ENCODE data around the gene GRID2IP.
A peak's percentile ranks its signal among the peaks of the same experiment; 100 is the strongest.

The GRID2IP gene

DNA sequence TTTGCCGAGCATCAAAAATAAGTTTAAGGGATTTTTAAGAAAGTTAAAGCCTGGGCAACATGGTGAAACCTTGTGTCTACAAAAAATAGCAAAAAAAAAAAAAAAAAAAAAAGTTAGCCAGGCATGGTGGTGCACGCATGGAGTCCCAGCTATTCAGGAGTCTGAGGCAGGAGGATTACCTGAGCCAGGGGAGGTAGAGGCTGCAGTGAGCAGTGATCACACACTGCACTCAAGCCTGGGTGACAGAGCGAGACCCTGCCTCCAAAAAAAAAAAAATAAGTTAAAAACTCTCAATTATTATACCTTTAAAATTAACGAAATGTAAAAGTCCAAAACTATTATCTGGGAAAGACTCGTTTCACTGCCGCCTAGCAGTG, 68.5 kb downstream of the GRID2IP start:
- TF ChIP-seq MYC (IDR thresholded peaks at IDR 0.05; ENCODE audit: low read depth, low read length) = no peak
- no peak for TF ChIP-seq POLR2A (IDR thresholded peaks at IDR 0.05; ENCODE audit: extremely low read depth, insufficient read length)
- no peak for TF ChIP-seq MAX (IDR thresholded peaks at IDR 0.05; ENCODE audit: low read depth, low read length)
- no peak for TF ChIP-seq CTCF (IDR thresholded peaks at IDR 0.05; ENCODE audit: low read depth, low read length)
- peak overlapping the region; percentile 92 for H3K4me3 ChIP-seq (ENCODE audit: low read depth, low read length)
- DNase-seq (ENCODE audit: low read depth) = no peak

DNA sequence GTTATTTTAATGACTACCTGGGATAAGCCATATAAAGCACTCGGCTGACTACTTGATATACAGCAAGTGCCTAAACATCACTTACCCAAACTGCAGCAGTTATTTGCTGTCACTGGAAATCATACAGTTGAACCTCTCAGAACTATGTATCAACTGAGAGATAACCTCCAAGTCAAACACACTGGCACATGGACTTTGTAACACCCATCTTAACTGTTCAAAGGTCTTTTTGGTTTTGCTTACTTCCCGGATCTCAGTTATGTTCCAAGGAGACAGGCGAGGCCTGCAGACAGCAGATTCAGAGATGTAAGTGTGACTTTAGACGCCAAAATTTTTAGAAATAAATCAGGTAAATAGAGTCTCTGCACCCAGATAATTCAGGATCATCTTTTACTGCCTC, 69.0 kb downstream of the GRID2IP start:
- no peak for DNase-seq (ENCODE audit: low read depth)
- TF ChIP-seq CTCF (IDR thresholded peaks at IDR 0.05; ENCODE audit: low read depth, low read length) (no peak), MYC (IDR thresholded peaks at IDR 0.05; ENCODE audit: low read depth, low read length) (no peak), MAX (IDR thresholded peaks at IDR 0.05; ENCODE audit: low read depth, low read length) (no peak), POLR2A (IDR thresholded peaks at IDR 0.05; ENCODE audit: extremely low read depth, insufficient read length) (no peak)
- peak overlapping the region; percentile 92 for H3K4me3 ChIP-seq (ENCODE audit: low read depth, low read length)

GRCh38 chr7:6481445-6481844, 69.8 kb downstream of the GRID2IP start:
- H3K4me3 ChIP-seq (ENCODE audit: low read depth, low read length) = no peak overlapping the region
- TF ChIP-seq MAX (IDR thresholded peaks at IDR 0.05; ENCODE audit: low read depth, low read length) (no peak), MYC (IDR thresholded peaks at IDR 0.05; ENCODE audit: low read depth, low read length) (no peak), POLR2A (IDR thresholded peaks at IDR 0.05; ENCODE audit: extremely low read depth, insufficient read length) (no peak)
- no peak for DNase-seq (ENCODE audit: low read depth)

GRCh38 chr7:6480323-6480660, 71.0 kb downstream of the GRID2IP start:
- no peak for DNase-seq (ENCODE audit: low read depth)
- TF ChIP-seq MAX (IDR thresholded peaks at IDR 0.05; ENCODE audit: low read depth, low read length) (no peak), MYC (IDR thresholded peaks at IDR 0.05; ENCODE audit: low read depth, low read length) (no peak), POLR2A (IDR thresholded peaks at IDR 0.05; ENCODE audit: extremely low read depth, insufficient read length) (no peak)
- H3K4me3 ChIP-seq (ENCODE audit: low read depth, low read length) = no peak overlapping the region

GRCh38 chr7:6479067-6479466, 72.2 kb downstream of the GRID2IP start:
- DNase-seq (ENCODE audit: low read depth) = no peak
- no peak overlapping the region for H3K4me3 ChIP-seq (ENCODE audit: low read depth, low read length)
- TF ChIP-seq MAX (IDR thresholded peaks at IDR 0.05; ENCODE audit: low read depth, low read length) (no peak), MYC (IDR thresholded peaks at IDR 0.05; ENCODE audit: low read depth, low read length) (no peak)

GRCh38 chr7:6478186-6478585, 73.1 kb downstream of the GRID2IP start:
- H3K4me3 ChIP-seq (ENCODE audit: low read depth, low read length) = no peak overlapping the region
- no peak for DNase-seq (ENCODE audit: low read depth)
- TF ChIP-seq POLR2A (IDR thresholded peaks at IDR 0.05; ENCODE audit: extremely low read depth, insufficient read length) (no peak), CTCF (IDR thresholded peaks at IDR 0.05; ENCODE audit: low read depth, low read length) (no peak), MAX (IDR thresholded peaks at IDR 0.05; ENCODE audit: low read depth, low read length) (no peak), MYC (IDR thresholded peaks at IDR 0.05; ENCODE audit: low read depth, low read length) (no peak)

DNA sequence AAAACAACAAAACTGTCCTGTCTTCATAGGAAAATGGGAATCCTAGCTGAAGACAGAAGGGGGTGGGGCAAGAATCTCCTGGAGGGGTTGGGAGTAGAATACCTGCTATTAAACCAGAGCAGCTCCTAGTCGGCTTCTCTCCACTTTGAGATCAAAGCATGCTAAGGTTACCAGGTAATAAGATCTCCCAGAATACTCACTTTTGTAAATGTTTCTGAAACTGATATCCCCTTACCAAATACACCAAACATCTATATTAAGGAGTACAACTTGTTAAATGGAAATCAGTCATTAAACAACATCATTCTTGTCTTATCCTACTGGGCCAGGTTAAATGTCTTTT, 74.0 kb downstream of the GRID2IP start:
- no peak for DNase-seq (ENCODE audit: low read depth)
- H3K4me3 ChIP-seq (ENCODE audit: low read depth, low read length) = no peak overlapping the region
- TF ChIP-seq MYC (IDR thresholded peaks at IDR 0.05; ENCODE audit: low read depth, low read length) = no peak
- TF ChIP-seq POLR2A (IDR thresholded peaks at IDR 0.05; ENCODE audit: extremely low read depth, insufficient read length) = no peak

GRCh38 chr7:6476596-6477317, 74.5 kb downstream of the GRID2IP start:
- no peak for DNase-seq (ENCODE audit: low read depth)
- TF ChIP-seq POLR2A (IDR thresholded peaks at IDR 0.05; ENCODE audit: extremely low read depth, insufficient read length) (no peak), CTCF (IDR thresholded peaks at IDR 0.05; ENCODE audit: low read depth, low read length) (no peak), MAX (IDR thresholded peaks at IDR 0.05; ENCODE audit: low read depth, low read length) (no peak), MYC (IDR thresholded peaks at IDR 0.05; ENCODE audit: low read depth, low read length) (no peak)
- H3K4me3 ChIP-seq (ENCODE audit: low read depth, low read length) = no peak overlapping the region
